ENCODE measurements around the gene TFDP2.

Gene TFDP2

DNA sequence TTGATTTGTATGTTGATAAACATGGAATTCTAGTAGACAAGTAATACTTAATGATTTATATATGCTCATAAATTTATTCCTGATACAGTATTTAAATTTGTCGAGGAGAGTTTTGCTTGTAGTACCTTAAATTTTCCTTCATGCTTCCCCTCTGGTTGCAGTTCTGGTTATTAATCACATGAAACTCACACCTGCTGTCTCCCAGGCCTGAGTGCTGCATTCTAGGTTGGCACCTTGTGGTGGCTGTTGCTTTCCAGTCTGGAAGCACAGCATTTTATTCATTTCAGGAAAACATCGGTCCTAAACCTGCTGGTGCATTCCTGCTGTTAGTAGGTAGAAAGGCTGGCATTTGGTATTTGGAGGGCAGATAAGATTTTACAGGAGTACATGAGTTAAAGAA lies 228.0 kb downstream of the TFDP2 start (continued):
- TF ChIP-seq, protein P1, sequence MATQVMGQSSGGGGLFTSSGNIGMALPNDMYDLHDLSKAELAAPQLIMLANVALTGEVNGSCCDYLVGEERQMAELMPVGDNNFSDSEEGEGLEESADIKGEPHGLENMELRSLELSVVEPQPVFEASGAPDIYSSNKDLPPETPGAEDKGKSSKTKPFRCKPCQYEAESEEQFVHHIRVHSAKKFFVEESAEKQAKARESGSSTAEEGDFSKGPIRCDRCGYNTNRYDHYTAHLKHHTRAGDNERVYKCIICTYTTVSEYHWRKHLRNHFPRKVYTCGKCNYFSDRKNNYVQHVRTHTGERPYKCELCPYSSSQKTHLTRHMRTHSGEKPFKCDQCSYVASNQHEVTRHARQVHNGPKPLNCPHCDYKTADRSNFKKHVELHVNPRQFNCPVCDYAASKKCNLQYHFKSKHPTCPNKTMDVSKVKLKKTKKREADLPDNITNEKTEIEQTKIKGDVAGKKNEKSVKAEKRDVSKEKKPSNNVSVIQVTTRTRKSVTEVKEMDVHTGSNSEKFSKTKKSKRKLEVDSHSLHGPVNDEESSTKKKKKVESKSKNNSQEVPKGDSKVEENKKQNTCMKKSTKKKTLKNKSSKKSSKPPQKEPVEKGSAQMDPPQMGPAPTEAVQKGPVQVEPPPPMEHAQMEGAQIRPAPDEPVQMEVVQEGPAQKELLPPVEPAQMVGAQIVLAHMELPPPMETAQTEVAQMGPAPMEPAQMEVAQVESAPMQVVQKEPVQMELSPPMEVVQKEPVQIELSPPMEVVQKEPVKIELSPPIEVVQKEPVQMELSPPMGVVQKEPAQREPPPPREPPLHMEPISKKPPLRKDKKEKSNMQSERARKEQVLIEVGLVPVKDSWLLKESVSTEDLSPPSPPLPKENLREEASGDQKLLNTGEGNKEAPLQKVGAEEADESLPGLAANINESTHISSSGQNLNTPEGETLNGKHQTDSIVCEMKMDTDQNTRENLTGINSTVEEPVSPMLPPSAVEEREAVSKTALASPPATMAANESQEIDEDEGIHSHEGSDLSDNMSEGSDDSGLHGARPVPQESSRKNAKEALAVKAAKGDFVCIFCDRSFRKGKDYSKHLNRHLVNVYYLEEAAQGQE (tag by site-specific recombination; IDR thresholded peaks at IDR 0.05) = no peak
- TF ChIP-seq, protein P2, sequence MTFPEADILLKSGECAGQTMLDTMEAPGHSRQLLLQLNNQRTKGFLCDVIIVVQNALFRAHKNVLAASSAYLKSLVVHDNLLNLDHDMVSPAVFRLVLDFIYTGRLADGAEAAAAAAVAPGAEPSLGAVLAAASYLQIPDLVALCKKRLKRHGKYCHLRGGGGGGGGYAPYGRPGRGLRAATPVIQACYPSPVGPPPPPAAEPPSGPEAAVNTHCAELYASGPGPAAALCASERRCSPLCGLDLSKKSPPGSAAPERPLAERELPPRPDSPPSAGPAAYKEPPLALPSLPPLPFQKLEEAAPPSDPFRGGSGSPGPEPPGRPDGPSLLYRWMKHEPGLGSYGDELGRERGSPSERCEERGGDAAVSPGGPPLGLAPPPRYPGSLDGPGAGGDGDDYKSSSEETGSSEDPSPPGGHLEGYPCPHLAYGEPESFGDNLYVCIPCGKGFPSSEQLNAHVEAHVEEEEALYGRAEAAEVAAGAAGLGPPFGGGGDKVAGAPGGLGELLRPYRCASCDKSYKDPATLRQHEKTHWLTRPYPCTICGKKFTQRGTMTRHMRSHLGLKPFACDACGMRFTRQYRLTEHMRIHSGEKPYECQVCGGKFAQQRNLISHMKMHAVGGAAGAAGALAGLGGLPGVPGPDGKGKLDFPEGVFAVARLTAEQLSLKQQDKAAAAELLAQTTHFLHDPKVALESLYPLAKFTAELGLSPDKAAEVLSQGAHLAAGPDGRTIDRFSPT (tag by site-specific recombination; IDR thresholded peaks at IDR 0.05) = no peak
- TF ChIP-seq ZNF214 (tag by site-specific recombination; IDR thresholded peaks at IDR 0.05; ENCODE audit: borderline replicate concordance) (no peak), ZNF112 (tag by site-specific recombination; IDR thresholded peaks at IDR 0.05) (no peak), OSR2 (tag by site-specific recombination; IDR thresholded peaks at IDR 0.05) (no peak), ZNF670 (tag by site-specific recombination; IDR thresholded peaks at IDR 0.05; ENCODE audit: low read depth) (no peak)

GRCh38 chr3:141920701-141921100 lies 228.6 kb downstream of the TFDP2 start:
- peaks cover 0 to 67% of the 10 kb centered on the region in 2 experiments; a peak in 2 of 3 replicates for H3K36me3 ChIP-seq (ENCODE audit: control insufficient read depth in 2 of 2, insufficient read depth in 1 of 2, low read length in 2 of 2)
- no peak overlapping the region for H3K4me3 ChIP-seq (ENCODE audit: low read depth, low read length)
- TF ChIP-seq ZNF48 (tag by site-specific recombination; IDR thresholded peaks at IDR 0.05) (no peak), ZNF280D (tag by site-specific recombination; IDR thresholded peaks at IDR 0.05) (no peak), ZNF10 (tag by site-specific recombination; IDR thresholded peaks at IDR 0.05) (no peak), ZNF221 (tag by site-specific recombination; IDR thresholded peaks at IDR 0.05; ENCODE audit: borderline replicate concordance) (no peak), ZNF610 (tag by site-specific recombination; IDR thresholded peaks at IDR 0.05; ENCODE audit: borderline replicate concordance) (no peak), ZBTB17 (tag by site-specific recombination; IDR thresholded peaks at IDR 0.05) (no peak), ZNF175 (tag by site-specific recombination; IDR thresholded peaks at IDR 0.05) (no peak), ZNF112 (tag by site-specific recombination; IDR thresholded peaks at IDR 0.05) (no peak), MYNN (tag by site-specific recombination; IDR thresholded peaks at IDR 0.05; ENCODE audit: borderline replicate concordance) (no peak), ZNF132 (tag by site-specific recombination; IDR thresholded peaks at IDR 0.05; ENCODE audit: borderline replicate concordance) (no peak), ZNF843 (tag by site-specific recombination; IDR thresholded peaks at IDR 0.05) (no peak), ZNF571 (tag by site-specific recombination; IDR thresholded peaks at IDR 0.05) (no peak), TRIM28 (IDR thresholded peaks at IDR 0.05; ENCODE audit: borderline replicate concordance, low read length) (no peak), SETDB1 (IDR thresholded peaks at IDR 0.05; ENCODE audit: insufficient read length, low read length) (no peak), SCRT2 (tag by site-specific recombination; IDR thresholded peaks at IDR 0.05) (no peak), ZNF549 (tag by site-specific recombination; IDR thresholded peaks at IDR 0.05) (no peak)
- TF ChIP-seq, protein P3, sequence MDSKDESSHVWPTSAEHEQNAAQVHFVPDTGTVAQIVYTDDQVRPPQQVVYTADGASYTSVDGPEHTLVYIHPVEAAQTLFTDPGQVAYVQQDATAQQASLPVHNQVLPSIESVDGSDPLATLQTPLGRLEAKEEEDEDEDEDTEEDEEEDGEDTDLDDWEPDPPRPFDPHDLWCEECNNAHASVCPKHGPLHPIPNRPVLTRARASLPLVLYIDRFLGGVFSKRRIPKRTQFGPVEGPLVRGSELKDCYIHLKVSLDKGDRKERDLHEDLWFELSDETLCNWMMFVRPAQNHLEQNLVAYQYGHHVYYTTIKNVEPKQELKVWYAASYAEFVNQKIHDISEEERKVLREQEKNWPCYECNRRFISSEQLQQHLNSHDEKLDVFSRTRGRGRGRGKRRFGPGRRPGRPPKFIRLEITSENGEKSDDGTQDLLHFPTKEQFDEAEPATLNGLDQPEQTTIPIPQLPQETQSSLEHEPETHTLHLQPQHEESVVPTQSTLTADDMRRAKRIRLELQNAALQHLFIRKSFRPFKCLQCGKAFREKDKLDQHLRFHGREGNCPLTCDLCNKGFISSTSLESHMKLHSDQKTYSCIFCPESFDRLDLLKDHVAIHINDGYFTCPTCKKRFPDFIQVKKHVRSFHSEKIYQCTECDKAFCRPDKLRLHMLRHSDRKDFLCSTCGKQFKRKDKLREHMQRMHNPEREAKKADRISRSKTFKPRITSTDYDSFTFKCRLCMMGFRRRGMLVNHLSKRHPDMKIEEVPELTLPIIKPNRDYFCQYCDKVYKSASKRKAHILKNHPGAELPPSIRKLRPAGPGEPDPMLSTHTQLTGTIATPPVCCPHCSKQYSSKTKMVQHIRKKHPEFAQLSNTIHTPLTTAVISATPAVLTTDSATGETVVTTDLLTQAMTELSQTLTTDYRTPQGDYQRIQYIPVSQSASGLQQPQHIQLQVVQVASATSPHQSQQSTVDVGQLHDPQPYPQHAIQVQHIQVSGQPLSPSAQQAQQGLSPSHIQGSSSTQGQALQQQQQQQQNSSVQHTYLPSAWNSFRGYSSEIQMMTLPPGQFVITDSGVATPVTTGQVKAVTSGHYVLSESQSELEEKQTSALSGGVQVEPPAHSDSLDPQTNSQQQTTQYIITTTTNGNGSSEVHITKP (tag by site-specific recombination; IDR thresholded peaks at IDR 0.05) = no peak
- TF ChIP-seq, protein P4, sequence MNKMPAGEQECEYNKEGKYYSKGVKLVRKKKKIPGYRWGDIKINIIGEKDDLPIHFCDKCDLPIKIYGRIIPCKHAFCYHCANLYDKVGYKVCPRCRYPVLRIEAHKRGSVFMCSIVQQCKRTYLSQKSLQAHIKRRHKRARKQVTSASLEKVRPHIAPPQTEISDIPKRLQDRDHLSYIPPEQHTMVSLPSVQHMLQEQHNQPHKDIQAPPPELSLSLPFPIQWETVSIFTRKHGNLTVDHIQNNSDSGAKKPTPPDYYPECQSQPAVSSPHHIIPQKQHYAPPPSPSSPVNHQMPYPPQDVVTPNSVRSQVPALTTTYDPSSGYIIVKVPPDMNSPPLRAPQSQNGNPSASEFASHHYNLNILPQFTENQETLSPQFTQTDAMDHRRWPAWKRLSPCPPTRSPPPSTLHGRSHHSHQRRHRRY (tag by site-specific recombination; IDR thresholded peaks at IDR 0.05) = no peak
- no peaks in the 10 kb centered on the region for H3K9me3 ChIP-seq (ENCODE audit: control insufficient read depth, insufficient read depth, low read depth, low read length)
- H3K4me1 ChIP-seq (ENCODE audit: control insufficient read depth, insufficient read depth, low read length) = no peaks in the 10 kb centered on the region
- ChIA-PET POLR2A (no interaction called here), CTCF (interaction anchor here (0.6 kb wide), 1 partner anchor 54 kb away, joined by 5 read pairs; no protein-coding TSS in a partner anchor)
- no peak overlapping the region for H3K27ac ChIP-seq (ENCODE audit: extremely low read depth, low read depth, low read length)
